Neural progenitor cell (in vitro differentiated cells): ENCODE data around the gene DHRS7.

Source experiments
- CTCF ChIP-seq: fragments of 200-600 bp; sonication (generic); IDR thresholded peaks from 2 replicates; pipeline ENCODE4 v1.5.1; 2017; ENCODE audit warnings: antibody characterized with exemption, mild to moderate bottlenecking
- EZH2 ChIP-seq: fragments of 200-600 bp; sonication (generic); IDR thresholded peaks from 2 replicates; pipeline ENCODE4 v1.6.1; 2017; ENCODE audit warnings: antibody characterized with exemption, mild to moderate bottlenecking, moderate library complexity

GRCh38 chr14:60151715-60152114 is 13.5 kb downstream of the DHRS7 start:
- TF ChIP-seq EZH2 (no peak), CTCF (no peak)
